HG03103 (cell line): Measurements from ENCODE around the gene BRINP2.

ENCODE experiments used
- ATAC-seq: cut with Tn5 transposase; IDR thresholded peaks from one replicate; pipeline ENCODE4 v1.9.1; 2021; ENCODE audit warnings: low read depth; ENCODE audit not compliant: unreplicated experiment

Gene BRINP2

GRCh38 chr1:177257128-177257527 lies 86.4 kb downstream of the BRINP2 start:
- ATAC-seq: no peak

- no peak for ATAC-seq
These were observed 86.8 kb downstream of the BRINP2 start for GRCh38 chr1:177257576-177257975.

- no peak for ATAC-seq
These were observed 100.1 kb downstream of the BRINP2 start for GRCh38 chr1:177270863-177271262.

- ATAC-seq: no peak
These were observed 102.4 kb downstream of the BRINP2 start for GRCh38 chr1:177273141-177273540.

GRCh38 chr1:177274687-177275211 lies 104.0 kb downstream of the BRINP2 start:
- no peak for ATAC-seq

GRCh38 chr1:177275736-177276135 lies 105.0 kb downstream of the BRINP2 start:
- no peak for ATAC-seq

- no peak for ATAC-seq
These were observed 108.0 kb downstream of the BRINP2 start for GRCh38 chr1:177278626-177279390.

- ATAC-seq: no peak
These were observed 111.1 kb downstream of the BRINP2 start for GRCh38 chr1:177281901-177282300.

- ATAC-seq: no peak
These were observed 112.2 kb downstream of the BRINP2 start for GRCh38 chr1:177282976-177283375.

GRCh38 chr1:177283380-177283779 lies 112.6 kb downstream of the BRINP2 start:
- no peak for ATAC-seq

GRCh38 chr1:177286396-177286795 lies 115.6 kb downstream of the BRINP2 start:
- no peak for ATAC-seq

GRCh38 chr1:177287270-177287669 lies 116.5 kb downstream of the BRINP2 start:
- ATAC-seq: no peak

GRCh38 chr1:177287994-177288393 lies 117.2 kb downstream of the BRINP2 start:
- ATAC-seq: no peak

GRCh38 chr1:177289532-177289931 lies 118.8 kb downstream of the BRINP2 start:
- ATAC-seq: no peak

- no peak for ATAC-seq
These were observed 129.7 kb downstream of the BRINP2 start for GRCh38 chr1:177300431-177300830.

GRCh38 chr1:177301425-177302124 lies 130.8 kb downstream of the BRINP2 start:
- no peak for ATAC-seq

- no peak for ATAC-seq
These were observed 131.7 kb downstream of the BRINP2 start for GRCh38 chr1:177302357-177303044.

GRCh38 chr1:177305040-177306018 lies 134.6 kb downstream of the BRINP2 start:
- ATAC-seq: no peak

GRCh38 chr1:177306019-177306415 lies 135.3 kb downstream of the BRINP2 start:
- ATAC-seq: no peak

GRCh38 chr1:177306981-177307380 lies 136.2 kb downstream of the BRINP2 start:
- ATAC-seq: no peak
